B cell (primary cell): ENCODE measurements around the gene CNGB1. TPM values are rescaled to one million over a fixed set of nuclear protein-coding genes. Genes with fewer than 3 reads are reported as not detected.

ENCODE experiments used
- ATAC-seq: fragments of 200-7000 bp; cut with Tn5 transposase; one replicate; pipeline ENCODE4 v1.10.0; 2021; ENCODE audit warnings: low read depth, mild to moderate bottlenecking, moderate number of reproducible peaks, moderate library complexity
- CTCF ChIA-PET: fragments of 350-600 bp; sonication (Branson Sonifier 250); formaldehyde crosslinking; loops from one replicate; lab custom pipeline; 2021; ENCODE audit warnings: antibody characterized with exemption, inconsistent platforms; lab: Charles Lee
- POLR2A ChIA-PET: fragments of 350-600 bp; sonication (Branson Sonifier 250); formaldehyde crosslinking; loops from one replicate; lab custom pipeline; 2021; ENCODE audit warnings: antibody characterized with exemption; lab: Charles Lee
- DNase-seq: peaks from one replicate; pipeline ENCODE4 v3.0.0; 2013
- H2AFZ ChIP-seq: 2 replicates; pipeline ENCODE4 v1.6.1; 2012; ENCODE audit warnings: mild to moderate bottlenecking, low read depth, low read length; ENCODE audit not compliant: insufficient read depth, poor library complexity, severe bottlenecking
- H3K27ac ChIP-seq, 2 donors: 1 replicate in 1 of 2; 2 replicates in 1 of 2; pipeline ENCODE4 v1.5.1; 2012 to 2013; ENCODE audit warnings: low read length in 2 of 2, mild to moderate bottlenecking in 2 of 2, moderate library complexity in 1 of 2
- H3K27me3 ChIP-seq, 4 experiments: fragments of 200-600 bp in 1 of 4; sonication (generic) in 1 of 4; replicated peaks in 1 of 4; 1 replicate in 2 of 4; 2 replicates in 2 of 4; pipeline versions ENCODE4 v1.6.1 to v1.7.0; 2013 to 2016; ENCODE audit warnings: low read length in 3 of 4, mild to moderate bottlenecking in 2 of 4, mixed read lengths in 1 of 4, moderate library complexity in 1 of 4; ENCODE audit not compliant: insufficient read depth in 4 of 4, control insufficient read depth in 3 of 4; ENCODE audit errors: control extremely low read depth in 1 of 4
- H3K36me3 ChIP-seq, 2 experiments: replicated peaks in 1 of 2; 1 replicate in 1 of 2; 2 replicates in 1 of 2; pipeline versions ENCODE4 v1.6.1 to v1.7.1; 2013; ENCODE audit warnings: low read length in 1 of 2; ENCODE audit not compliant: insufficient read depth in 2 of 2, control insufficient read depth in 1 of 2; ENCODE audit errors: control extremely low read depth in 1 of 2, extremely low read depth in 1 of 2
- H3K4me1 ChIP-seq, 2 donors: fragments of 200-600 bp in 1 of 2; sonication (generic) in 1 of 2; 1 replicate in 1 of 2; 2 replicates in 1 of 2; pipeline versions ENCODE4 v1.5.1 to v1.6.1; 2013 to 2017; ENCODE audit warnings: low read length in 2 of 2; ENCODE audit not compliant: control insufficient read depth in 2 of 2, insufficient read depth in 2 of 2
- H3K4me2 ChIP-seq: replicated peaks from 2 replicates; pipeline ENCODE3; 2012; ENCODE audit warnings: mild to moderate bottlenecking, low read depth, low read length; ENCODE audit not compliant: poor library complexity, severe bottlenecking
- H3K4me3 ChIP-seq, 5 experiments: fragments of 200-600 bp in 1 of 5; sonication (generic) in 1 of 5; 1 replicate in 3 of 5; 2 replicates in 2 of 5; pipeline versions ENCODE4 v1.5.1 to v1.7.0; 2011 to 2016; ENCODE audit warnings: low read length in 4 of 5, mild to moderate bottlenecking in 4 of 5, low read depth in 2 of 5, control low read depth in 1 of 5, moderate library complexity in 1 of 5; ENCODE audit not compliant: insufficient read depth in 1 of 5; ENCODE audit errors: control extremely low read depth in 1 of 5, extremely low read depth in 1 of 5
- H3K79me2 ChIP-seq: fragments of 200-600 bp; sonication (generic); one replicate; pipeline ENCODE4 v1.6.0; 2016; ENCODE audit warnings: low read length; ENCODE audit not compliant: control insufficient read depth, insufficient read depth
- H3K9ac ChIP-seq: fragments of 200-600 bp; sonication (generic); 2 replicates; pipeline ENCODE4 v1.6.1; 2017; ENCODE audit warnings: mild to moderate bottlenecking, low read length, moderate library complexity
- H3K9me3 ChIP-seq, 3 donors: one replicate each; pipeline versions ENCODE4 v1.6.1 to v1.7.1; 2013; ENCODE audit warnings: low read length in 2 of 3; ENCODE audit not compliant: control insufficient read depth in 2 of 3, insufficient read depth in 1 of 3; ENCODE audit errors: control extremely low read depth in 1 of 3
- H4K20me1 ChIP-seq: 2 replicates; pipeline ENCODE4 v1.6.0; 2012; ENCODE audit warnings: mild to moderate bottlenecking, low read length; ENCODE audit not compliant: insufficient read depth, control insufficient read depth, poor library complexity, severe bottlenecking
- H3K27ac Mint-ChIP-seq: one replicate; pipeline ENCODE4 v1.8.0; 2021; ENCODE audit warnings: mixed read lengths
- H3K27me3 Mint-ChIP-seq: one replicate; pipeline ENCODE4 v1.8.0; 2021; ENCODE audit warnings: mixed read lengths
- H3K4me1 Mint-ChIP-seq: one replicate; pipeline ENCODE4 v1.8.0; 2021; ENCODE audit warnings: mixed read lengths
- H3K4me3 Mint-ChIP-seq: one replicate; pipeline ENCODE4 v1.8.0; 2021; ENCODE audit warnings: mixed read lengths
- H3K9me3 Mint-ChIP-seq: one replicate; pipeline ENCODE4 v1.8.0; 2022; ENCODE audit warnings: mixed read lengths; ENCODE audit not compliant: insufficient read depth
- EZH2 ChIP-seq: IDR thresholded peaks from 2 replicates; pipeline ENCODE4 v1.6.1; 2012; ENCODE audit warnings: borderline replicate concordance, low read depth, mild to moderate bottlenecking, moderate library complexity, low read length; ENCODE audit not compliant: insufficient read depth, poor library complexity, severe bottlenecking
- WGBS: methylation state at CpG from one replicate; pipeline ENCODE4 v1.1.5; 2013; ENCODE audit warnings: missing lambda C conversion rate; ENCODE audit not compliant: insufficient coverage; 5-methylcytosine and 5-hydroxymethylcytosine counted together
- intact Hi-C: fragments of 100-400 bp; cut with micrococcal nuclease; formaldehyde crosslinking; loops from one replicate; pipeline ENCODE4 v1.10.0; 2022
- polyA plus RNA-seq: library from polyadenylated mRNA; depleted of rRNA; stranded (reverse); fragments of >200 nt; gene quantifications from 2 replicates; pipeline ENCODE4 v1.2.3, GENCODE V29; 2012
- total RNA-seq, 2 donors: library from RNA; stranded (reverse); fragments of 120-200 nt in 1 of 2; gene quantifications; 1 replicate in 1 of 2; 2 replicates in 1 of 2; pipeline versions ENCODE4 v1.2.3 to v1.2.4, GENCODE V29; 2013 to 2022
- TF ChIP-seq, protein P1 (sequence below): fragments of 200-600 bp; IDR thresholded peaks from one replicate; pipeline ENCODE4 v1.8.0; 2022; ENCODE audit warnings: antibody characterized with exemption, mild to moderate bottlenecking

The CNGB1 gene
- total and polyA plus RNA-seq, 2 donors (not counting 1 experiment from before 2014, with no cell fraction given) = not detected

DNA sequence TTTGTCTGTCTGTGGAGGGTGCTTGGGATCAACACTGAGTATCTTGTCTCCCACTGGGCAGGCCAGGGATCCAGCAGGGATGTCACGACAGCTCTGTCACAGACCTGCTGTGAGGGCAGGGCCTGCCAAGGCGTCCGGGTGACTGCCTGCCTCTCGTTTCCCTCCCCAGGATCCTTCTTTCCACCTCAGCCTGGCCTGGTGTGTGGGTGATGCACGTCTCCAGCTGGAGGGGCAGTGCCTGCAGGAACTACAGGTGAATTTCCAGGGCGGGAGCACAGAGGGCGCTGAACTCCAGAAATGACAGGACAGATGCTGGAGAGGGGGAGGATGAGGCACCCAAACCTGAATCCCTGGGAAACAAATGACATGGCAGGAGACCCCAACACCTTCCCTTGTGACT is 47.9 kb upstream of the CNGB1 start:
- ChIA-PET POLR2A (no interaction called here), CTCF (interaction anchor here (0.7 to 1.2 kb wide), 3 partner anchors 103 to 318 kb away, joined by 3 read pairs; no protein-coding TSS in a partner anchor)
- no peak overlapping the region for H3K27ac Mint-ChIP-seq
- WGBS = 83% methylated on average over 3 of the region's 7 CpGs
- Histone ChIP-seq H4K20me1 (no peaks in the 10 kb centered on the region), H3K4me1 (peaks cover 0 to 4% of the 10 kb centered on the region in 2 donors), H3K79me2 (no peaks in the 10 kb centered on the region), H3K36me3 (peaks cover 0 to 8% of the 10 kb centered on the region in 2 experiments), H3K27ac (no peak overlapping the region), H2AFZ (no peak overlapping the region), H3K9ac (no peak overlapping the region), H3K4me3 (no peak overlapping the region), H3K9me3 (no peaks in the 10 kb centered on the region), H3K4me2 (no peak overlapping the region), H3K27me3 (no peaks in the 10 kb centered on the region)
- H3K27me3 Mint-ChIP-seq = no peaks in the 10 kb centered on the region
- H3K4me1 Mint-ChIP-seq = peaks cover 3% of the 10 kb centered on the region
- no peak for DNase-seq
- H3K9me3 Mint-ChIP-seq = no peaks in the 10 kb centered on the region
- TF ChIP-seq EZH2 = no peak
- TF ChIP-seq, protein P1, sequence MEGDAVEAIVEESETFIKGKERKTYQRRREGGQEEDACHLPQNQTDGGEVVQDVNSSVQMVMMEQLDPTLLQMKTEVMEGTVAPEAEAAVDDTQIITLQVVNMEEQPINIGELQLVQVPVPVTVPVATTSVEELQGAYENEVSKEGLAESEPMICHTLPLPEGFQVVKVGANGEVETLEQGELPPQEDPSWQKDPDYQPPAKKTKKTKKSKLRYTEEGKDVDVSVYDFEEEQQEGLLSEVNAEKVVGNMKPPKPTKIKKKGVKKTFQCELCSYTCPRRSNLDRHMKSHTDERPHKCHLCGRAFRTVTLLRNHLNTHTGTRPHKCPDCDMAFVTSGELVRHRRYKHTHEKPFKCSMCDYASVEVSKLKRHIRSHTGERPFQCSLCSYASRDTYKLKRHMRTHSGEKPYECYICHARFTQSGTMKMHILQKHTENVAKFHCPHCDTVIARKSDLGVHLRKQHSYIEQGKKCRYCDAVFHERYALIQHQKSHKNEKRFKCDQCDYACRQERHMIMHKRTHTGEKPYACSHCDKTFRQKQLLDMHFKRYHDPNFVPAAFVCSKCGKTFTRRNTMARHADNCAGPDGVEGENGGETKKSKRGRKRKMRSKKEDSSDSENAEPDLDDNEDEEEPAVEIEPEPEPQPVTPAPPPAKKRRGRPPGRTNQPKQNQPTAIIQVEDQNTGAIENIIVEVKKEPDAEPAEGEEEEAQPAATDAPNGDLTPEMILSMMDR = no peak
- ATAC-seq = no peak
- intact Hi-C loops = no loop called here
- H3K4me3 Mint-ChIP-seq = no peak overlapping the region

DNA sequence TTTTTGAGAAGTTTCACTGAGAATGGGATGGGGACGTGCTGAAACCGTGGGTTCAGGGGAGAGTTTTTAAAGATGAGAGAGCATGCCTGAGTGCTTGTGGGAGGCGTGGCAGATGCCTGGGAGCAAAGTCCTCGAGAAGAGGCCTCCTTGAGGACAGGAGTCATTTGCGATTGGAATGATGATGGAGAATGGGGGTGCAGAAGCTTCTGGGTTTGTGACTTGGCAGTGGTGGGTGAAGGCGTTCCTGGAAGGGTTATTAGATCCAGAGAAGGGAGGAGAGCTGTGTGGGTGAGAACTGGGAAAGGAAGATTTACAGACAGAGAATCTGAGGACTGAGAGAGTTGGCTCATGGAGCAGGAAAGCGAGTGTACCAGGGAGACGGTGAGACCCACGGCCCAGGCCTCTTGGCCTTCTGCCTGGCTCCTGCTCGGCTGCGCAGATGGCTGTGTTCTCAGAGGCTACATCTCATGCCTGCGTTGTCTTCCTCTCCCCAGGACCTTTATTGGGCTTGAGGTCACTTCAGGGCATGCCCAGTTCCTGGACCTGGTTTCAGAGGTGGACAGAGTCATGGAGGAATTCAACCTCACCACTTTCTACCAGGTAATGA is 46.0 kb upstream of the CNGB1 start:
- ATAC-seq (no peak), DNase-seq (no peak)
- CTCF ChIA-PET = no interaction called here
- H3K9me3 ChIP-seq = no peaks in the 10 kb centered on the region
- intact Hi-C loops = no loop called here
- Mint-ChIP-seq H3K4me1 (peaks cover 3% of the 10 kb centered on the region), H3K27me3 (no peaks in the 10 kb centered on the region), H3K9me3 (no peaks in the 10 kb centered on the region), H3K27ac (no peak overlapping the region), H3K4me3 (no peak overlapping the region)
- no peaks in the 10 kb centered on the region for H4K20me1 ChIP-seq
- peaks cover 0 to 4% of the 10 kb centered on the region in 2 donors for H3K4me1 ChIP-seq
- TF ChIP-seq, protein P1 = no peak
- no peak for TF ChIP-seq EZH2
- 90% methylated on average over 11 of the region's 12 CpGs for WGBS
- no peak overlapping the region for H3K9ac ChIP-seq
- no peaks in the 10 kb centered on the region for H3K27me3 ChIP-seq
- H3K4me3 ChIP-seq = no peak overlapping the region
- POLR2A ChIA-PET = no interaction called here
- peaks cover 0 to 20% of the 10 kb centered on the region in 2 experiments for H3K36me3 ChIP-seq
- H3K27ac ChIP-seq = no peak overlapping the region
- H3K79me2 ChIP-seq = no peaks in the 10 kb centered on the region
- no peak overlapping the region for H2AFZ ChIP-seq
- no peak overlapping the region for H3K4me2 ChIP-seq
